HEK293T (cell line): ENCODE results near the gene TRIP4.

Experiments
- BHLHE40 ChIP-seq: fragments of 450-650 bp; IDR thresholded peaks from 2 replicates; pipeline ENCODE4 v1.6.1; 2016; ENCODE audit warnings: mild to moderate bottlenecking, moderate library complexity, borderline replicate concordance
- FOXK2 ChIP-seq: fragments of 450-650 bp; IDR thresholded peaks from 2 replicates; pipeline ENCODE4 v1.6.1; 2016; ENCODE audit warnings: mild to moderate bottlenecking
- HDGF ChIP-seq: fragments of 450-650 bp; IDR thresholded peaks from 2 replicates; pipeline ENCODE4 v1.6.1; 2017; ENCODE audit warnings: antibody characterized with exemption, borderline replicate concordance
- SP1 ChIP-seq: fragments of 450-650 bp; IDR thresholded peaks from 2 replicates; pipeline ENCODE4 v1.6.1; 2017
- TF ChIP-seq, protein P1 (sequence below): fragments of 450-650 bp; IDR thresholded peaks from 2 replicates; pipeline ENCODE4 v1.6.1; 2016

DNA sequence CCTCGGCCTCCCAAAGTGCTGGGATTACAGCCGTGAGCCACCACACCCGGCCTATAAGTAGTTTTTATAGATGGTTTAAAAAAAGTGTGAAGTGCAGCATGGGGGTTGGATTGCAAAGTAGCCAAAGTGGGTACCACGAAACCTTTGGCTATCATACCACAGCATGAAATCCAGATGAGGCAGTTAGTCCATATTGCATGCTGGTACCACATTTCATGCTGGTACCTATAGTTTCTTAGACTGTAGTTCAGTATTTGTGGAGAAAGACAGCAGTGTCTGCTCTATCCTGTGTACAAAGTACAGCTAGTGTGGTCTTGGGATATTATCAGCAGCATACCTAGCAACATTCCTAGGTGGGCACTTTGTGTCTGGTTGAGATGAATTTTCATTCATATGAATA, 84.5 kb downstream of the TRIP4 start:
- no peak for TF ChIP-seq SP1
- TF ChIP-seq HDGF, result no peak
- no peak for TF ChIP-seq FOXK2
- TF ChIP-seq, protein P1, sequence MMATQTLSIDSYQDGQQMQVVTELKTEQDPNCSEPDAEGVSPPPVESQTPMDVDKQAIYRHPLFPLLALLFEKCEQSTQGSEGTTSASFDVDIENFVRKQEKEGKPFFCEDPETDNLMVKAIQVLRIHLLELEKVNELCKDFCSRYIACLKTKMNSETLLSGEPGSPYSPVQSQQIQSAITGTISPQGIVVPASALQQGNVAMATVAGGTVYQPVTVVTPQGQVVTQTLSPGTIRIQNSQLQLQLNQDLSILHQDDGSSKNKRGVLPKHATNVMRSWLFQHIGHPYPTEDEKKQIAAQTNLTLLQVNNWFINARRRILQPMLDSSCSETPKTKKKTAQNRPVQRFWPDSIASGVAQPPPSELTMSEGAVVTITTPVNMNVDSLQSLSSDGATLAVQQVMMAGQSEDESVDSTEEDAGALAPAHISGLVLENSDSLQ, result no peak
- no peak for TF ChIP-seq BHLHE40
